PFSK-1 (cell line): Measurements from ENCODE around the gene RTF1.

ENCODE experiments used
- FOXP2 ChIP-seq: optimal IDR thresholded peaks from 2 replicates; pipeline ENCODE3; 2011; ENCODE audit warnings: borderline replicate concordance, control low read depth, inconsistent platforms; ENCODE audit not compliant: insufficient read depth; ENCODE audit errors: extremely low read length, extremely low read depth
- POLR2AphosphoS5 ChIP-seq: IDR thresholded peaks from 2 replicates; pipeline ENCODE4 v1.6.1; 2012; ENCODE audit warnings: low read depth, mild to moderate bottlenecking, control low read depth, low read length, moderate library complexity
- REST ChIP-seq, 2 experiments: IDR thresholded peaks; 2 replicates each; pipeline versions ENCODE4 v1.6.1 to v1.8.0; 2011 to 2012; ENCODE audit warnings: low read depth in 2 of 2, low read length in 2 of 2, control low read depth in 1 of 2, inconsistent platforms in 1 of 2, mild to moderate bottlenecking in 1 of 2, moderate library complexity in 1 of 2; ENCODE audit not compliant: insufficient read depth in 1 of 2
- SIN3A ChIP-seq: IDR thresholded peaks from 2 replicates; pipeline ENCODE4 v1.6.1; 2012; ENCODE audit warnings: mild to moderate bottlenecking, low read length, moderate library complexity, borderline replicate concordance; ENCODE audit not compliant: insufficient read depth
- TAF1 ChIP-seq: IDR thresholded peaks from 2 replicates; pipeline ENCODE4 v1.6.1; 2012; ENCODE audit warnings: low read length, control low read depth, borderline replicate concordance; ENCODE audit not compliant: insufficient read depth

Gene RTF1

GRCh38 chr15:41511331-41511898 is 94.5 kb downstream of the RTF1 start:
- TF ChIP-seq SIN3A, result no peak

GRCh38 chr15:41511899-41512369 is 95.0 kb downstream of the RTF1 start:
- no peak for TF ChIP-seq SIN3A
- no peak for TF ChIP-seq TAF1
- no peak for TF ChIP-seq POLR2AphosphoS5
- TF ChIP-seq REST (IDR thresholded peaks at IDR 0.05; ENCODE audit: insufficient read depth in 1 of 2, low read depth in 2 of 2, low read length in 2 of 2), result no peak
- no peak for TF ChIP-seq FOXP2

- no peak for TF ChIP-seq SIN3A
- no peak for TF ChIP-seq REST (IDR thresholded peaks at IDR 0.05; ENCODE audit: insufficient read depth in 1 of 2, low read depth in 2 of 2, low read length in 2 of 2)
- TF ChIP-seq TAF1, result no peak
- TF ChIP-seq POLR2AphosphoS5, result no peak
- no peak for TF ChIP-seq FOXP2
These were observed 95.6 kb downstream of the RTF1 start for GRCh38 chr15:41512512-41512939.

DNA sequence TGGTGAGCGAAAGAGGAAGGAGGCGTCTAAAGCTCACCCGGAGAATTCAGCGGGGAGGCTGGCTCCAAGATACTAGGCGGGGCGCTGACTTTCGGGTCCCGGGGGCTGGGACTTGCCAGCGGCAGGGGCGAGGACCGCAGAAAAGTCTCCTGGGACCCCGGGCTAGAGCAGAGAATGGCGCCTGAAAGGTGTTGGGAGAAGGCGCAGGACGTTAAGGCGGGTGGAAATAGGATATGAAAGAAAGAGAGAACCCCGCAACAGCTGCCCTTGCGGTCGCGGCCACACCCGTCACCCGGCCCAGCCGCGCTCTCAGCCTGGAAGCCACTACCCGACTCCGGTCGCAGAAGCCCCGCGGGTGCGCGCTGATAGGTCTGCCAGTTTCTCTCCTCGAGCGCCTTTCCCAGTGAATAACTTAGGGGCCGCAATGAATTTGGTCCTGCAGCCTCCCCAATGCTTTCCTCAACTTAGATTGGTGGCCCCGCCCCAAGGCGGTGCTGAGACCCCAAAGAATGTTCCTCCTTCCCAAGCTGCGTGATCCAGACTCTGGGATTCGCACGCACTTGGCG is 96.1 kb downstream of the RTF1 start:
- no peak for TF ChIP-seq FOXP2
- TF ChIP-seq SIN3A, result no peak
- TF ChIP-seq POLR2AphosphoS5, result no peak
- no peak for TF ChIP-seq REST (IDR thresholded peaks at IDR 0.05; ENCODE audit: insufficient read depth in 1 of 2, low read depth in 2 of 2, low read length in 2 of 2)
- no peak for TF ChIP-seq TAF1

GRCh38 chr15:41513506-41514227 is 96.8 kb downstream of the RTF1 start, which contains the start of gene LTK:
Gene LTK (minus strand): TSS chr15:41513827. CDS start chr15:41513709, 118 bp downstream.
- no peak for TF ChIP-seq POLR2AphosphoS5
- no peak for TF ChIP-seq REST (IDR thresholded peaks at IDR 0.05; ENCODE audit: insufficient read depth in 1 of 2, low read depth in 2 of 2, low read length in 2 of 2)
- TF ChIP-seq TAF1, result no peak
- TF ChIP-seq FOXP2, result no peak
